SHP77 treated with DMSO at 0.1 percent for 48 hours (cell line): ENCODE measurements around the gene CREB3L2.
A peak's percentile ranks its signal among the peaks of the same experiment; 100 is the strongest.
"Not testable (repeated sequence)": the region's sequence is repeated elsewhere in the genome, so short reads cannot be mapped to it uniquely, and the experiment has no call there.

Experiments used
- DNase-seq: peaks from one replicate; lab custom pipeline; 2025; lab: John Stamatoyannopoulos, UW

The CREB3L2 gene, protein sequence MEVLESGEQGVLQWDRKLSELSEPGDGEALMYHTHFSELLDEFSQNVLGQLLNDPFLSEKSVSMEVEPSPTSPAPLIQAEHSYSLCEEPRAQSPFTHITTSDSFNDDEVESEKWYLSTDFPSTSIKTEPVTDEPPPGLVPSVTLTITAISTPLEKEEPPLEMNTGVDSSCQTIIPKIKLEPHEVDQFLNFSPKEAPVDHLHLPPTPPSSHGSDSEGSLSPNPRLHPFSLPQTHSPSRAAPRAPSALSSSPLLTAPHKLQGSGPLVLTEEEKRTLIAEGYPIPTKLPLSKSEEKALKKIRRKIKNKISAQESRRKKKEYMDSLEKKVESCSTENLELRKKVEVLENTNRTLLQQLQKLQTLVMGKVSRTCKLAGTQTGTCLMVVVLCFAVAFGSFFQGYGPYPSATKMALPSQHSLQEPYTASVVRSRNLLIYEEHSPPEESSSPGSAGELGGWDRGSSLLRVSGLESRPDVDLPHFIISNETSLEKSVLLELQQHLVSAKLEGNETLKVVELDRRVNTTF

GRCh38 chr7:138001529-138002095 is at the start of gene CREB3L2:
TSS of gene CREB3L2 (minus strand) at chr7:138002086. CDS start at chr7:138001705, 381 bp downstream.
- DNase-seq: peak; percentile 27

DNA sequence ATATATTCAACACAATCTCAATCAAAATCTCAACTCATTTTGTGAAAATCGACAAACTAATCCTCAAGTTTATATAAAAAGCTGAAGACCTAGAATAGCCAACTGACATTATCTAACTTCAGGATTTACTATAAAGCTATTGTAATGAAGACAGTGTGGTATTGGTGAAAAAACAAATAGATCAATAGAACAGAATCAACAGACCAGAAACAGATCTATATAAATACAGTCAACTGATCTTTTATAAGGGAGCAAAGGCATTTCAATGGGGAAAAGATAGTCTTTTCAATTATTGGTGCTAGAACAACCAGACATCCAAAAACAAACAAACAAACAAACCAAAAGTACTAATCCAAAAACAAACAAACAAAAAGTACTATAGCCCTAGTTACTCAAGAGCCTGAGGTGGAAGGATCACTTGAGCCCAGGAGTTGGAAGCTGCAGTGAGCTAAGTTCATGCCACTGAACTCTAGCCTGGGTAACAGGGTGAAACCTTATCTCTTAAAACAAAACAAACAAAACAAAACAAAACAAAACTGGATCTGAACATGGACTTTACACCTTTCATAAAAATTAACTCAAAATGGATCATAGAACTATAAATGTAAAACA is 47.7 kb upstream of the CREB3L2 start:
- no peak for DNase-seq

DNA sequence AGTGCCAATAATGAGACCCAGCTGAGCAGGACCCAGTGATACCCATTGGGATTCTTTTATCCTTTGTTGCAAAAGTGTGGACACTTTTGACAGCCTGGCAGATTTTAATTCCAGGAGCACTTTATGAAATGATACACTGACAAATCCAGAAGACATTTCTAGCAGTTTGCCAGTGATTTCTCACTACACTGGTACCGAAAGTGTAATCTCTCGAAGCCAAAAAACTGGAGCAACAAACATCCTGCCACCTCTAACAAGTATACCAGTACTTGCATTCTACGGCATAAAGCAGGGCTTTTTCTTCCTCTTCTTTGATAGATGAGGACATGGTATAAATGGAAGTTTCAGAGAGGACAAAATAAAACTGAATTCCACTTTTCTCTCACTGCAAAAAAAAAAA is 46.0 kb upstream of the CREB3L2 start:
- DNase-seq: no peak

GRCh38 chr7:138044897-138045296 is 43.0 kb upstream of the CREB3L2 start:
- DNase-seq: no peak

GRCh38 chr7:138040063-138040462 is 38.2 kb upstream of the CREB3L2 start:
- DNase-seq: not testable (repeated sequence)

DNA sequence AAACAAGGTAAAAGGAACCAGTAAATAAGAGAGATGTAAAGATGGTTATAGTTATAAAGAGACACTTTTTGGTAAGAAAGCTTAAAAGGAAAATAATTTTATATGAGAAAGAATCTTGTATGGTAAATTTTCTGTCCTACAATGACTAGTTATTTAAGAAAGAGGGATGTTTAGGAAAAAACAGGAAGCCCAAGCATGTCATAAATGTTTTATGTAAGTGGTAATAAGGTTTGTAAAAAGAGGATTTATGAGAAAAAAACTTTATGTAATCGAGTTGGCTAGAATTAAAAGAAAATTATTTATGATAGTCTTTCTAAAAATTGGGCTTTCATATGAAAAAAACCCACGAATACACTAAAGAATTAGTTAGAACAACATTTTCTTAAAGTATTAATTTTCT is 34.2 kb upstream of the CREB3L2 start:
- no peak for DNase-seq

DNA sequence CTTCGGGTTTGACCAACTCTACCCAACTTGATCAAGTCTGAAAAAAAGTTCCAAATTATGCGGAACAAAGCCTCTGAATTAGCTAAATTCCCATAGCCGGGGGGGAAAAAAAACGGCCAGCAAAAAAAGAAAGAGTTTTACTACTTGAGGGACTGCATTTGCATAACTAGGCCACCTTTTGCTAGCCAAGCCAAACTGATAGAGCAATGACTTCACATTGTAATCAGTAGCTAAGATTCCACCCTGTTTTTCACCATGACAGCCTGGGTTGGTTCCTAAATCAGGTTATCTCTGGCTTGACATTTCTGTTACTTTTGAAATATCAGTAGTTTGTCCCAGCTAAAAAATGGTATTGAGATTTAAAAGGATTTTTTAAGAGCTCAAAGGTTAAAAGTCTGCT is 31.4 kb upstream of the CREB3L2 start:
- no peak for DNase-seq

DNA sequence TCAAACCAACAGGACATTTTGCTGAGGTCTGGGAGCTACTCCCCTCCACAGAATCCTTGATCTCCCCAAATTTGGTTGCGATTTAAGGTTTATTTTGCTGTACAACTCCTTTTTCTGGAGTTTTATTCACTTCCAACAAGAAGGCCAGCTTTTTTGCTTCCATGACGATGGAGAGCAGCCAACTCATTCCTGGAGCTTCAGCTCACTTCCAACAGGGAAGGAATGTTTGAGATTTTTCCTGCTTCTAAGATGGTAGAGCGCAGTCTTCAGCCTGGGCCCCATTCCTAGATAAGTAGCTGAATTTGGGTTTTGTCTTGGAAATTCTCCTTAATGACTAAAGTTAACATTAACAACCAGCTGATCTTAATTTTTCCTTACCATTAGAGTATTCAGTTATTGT is 30.9 kb upstream of the CREB3L2 start:
- no peak for DNase-seq

- no peak for DNase-seq
Measured at GRCh38 chr7:138032186-138032585, 30.3 kb upstream of the CREB3L2 start.

DNA sequence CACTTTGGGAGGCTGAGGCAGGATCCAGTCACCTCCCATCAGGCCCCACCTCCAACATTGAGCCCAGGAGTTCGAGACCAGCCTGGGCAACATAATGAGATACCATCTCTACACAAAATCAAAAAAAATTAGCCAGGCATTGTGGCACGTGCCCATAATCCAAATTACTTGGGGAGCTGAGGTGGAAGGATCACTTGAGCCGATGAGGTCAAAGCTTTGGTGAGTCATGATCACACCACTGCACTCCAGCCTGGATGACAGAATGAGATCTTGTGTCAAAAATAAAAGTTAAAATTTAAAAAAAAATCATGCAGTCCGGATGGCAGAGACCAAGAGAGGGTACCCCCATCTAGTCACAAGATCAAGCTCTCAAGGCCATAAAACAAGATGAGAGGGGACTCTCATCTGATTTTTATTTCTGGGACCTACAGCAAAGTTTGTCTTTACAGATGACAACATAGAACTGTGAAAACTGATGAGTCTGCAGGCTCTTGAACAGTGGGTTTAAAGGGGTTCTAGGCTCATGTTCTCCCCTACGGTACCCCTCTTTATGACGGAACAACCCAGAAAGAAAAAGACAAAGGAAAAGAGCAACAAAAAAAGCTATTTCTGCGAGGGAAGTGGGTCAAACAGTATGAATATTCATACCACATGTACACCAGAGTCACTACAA is 28.9 kb upstream of the CREB3L2 start:
- DNase-seq: no peak

DNA sequence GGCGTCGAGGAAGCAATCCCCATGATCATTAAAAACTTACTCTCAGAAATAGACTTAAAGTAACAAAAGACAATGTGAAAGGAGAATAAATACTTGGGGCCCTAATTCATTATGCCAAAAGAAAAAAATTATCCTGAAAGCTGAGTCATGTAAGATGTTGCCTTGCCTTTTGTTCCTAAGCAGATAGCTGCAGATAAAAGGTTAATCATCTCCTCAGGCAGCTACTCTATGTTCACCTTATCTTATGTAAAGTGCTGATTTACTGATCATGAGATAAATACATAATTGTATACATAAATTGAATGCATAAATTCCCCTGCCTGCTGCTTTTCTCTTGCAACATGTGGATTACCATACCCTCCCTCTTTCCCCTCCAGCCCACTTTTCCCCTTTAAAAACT is 28.1 kb upstream of the CREB3L2 start:
- DNase-seq: no peak

DNA sequence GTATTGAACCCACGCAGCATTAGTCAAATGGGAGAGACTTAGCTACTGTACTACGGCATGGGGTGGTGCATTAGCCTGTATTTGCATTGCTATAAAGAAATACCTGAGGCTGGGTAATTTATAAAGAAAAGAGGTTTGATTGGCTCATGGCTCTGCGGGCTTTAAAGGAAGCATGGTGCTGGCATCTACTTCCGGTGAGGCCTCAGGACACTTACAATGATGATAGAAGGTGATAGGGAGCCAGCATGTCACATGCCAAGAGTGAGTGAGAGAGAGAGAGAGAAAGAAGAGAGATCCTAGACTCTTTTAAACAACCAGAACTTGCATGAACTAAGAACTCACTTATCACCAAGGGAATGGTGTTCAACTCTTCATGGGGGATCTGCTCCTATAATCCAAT is 27.2 kb upstream of the CREB3L2 start:
- no peak for DNase-seq

DNA sequence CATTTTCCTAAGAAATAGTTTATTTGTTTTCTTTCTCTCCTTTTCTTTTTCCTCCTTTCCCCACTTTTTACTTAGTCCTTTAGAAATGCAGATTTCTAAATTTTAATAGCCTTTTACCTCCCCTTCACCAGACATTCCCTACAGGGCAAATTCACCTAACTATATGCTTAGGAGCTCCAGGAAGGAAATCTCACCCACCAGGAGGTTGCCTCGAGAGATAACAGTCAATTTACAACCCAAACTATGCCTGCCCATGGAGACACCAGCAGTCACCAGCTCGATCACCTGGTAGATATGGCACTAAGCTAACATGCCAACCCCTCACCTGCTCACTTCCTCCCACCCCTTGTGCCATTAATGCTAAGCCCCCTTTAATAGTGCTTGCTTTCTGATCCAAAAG is 25.2 kb upstream of the CREB3L2 start:
- no peak for DNase-seq

DNA sequence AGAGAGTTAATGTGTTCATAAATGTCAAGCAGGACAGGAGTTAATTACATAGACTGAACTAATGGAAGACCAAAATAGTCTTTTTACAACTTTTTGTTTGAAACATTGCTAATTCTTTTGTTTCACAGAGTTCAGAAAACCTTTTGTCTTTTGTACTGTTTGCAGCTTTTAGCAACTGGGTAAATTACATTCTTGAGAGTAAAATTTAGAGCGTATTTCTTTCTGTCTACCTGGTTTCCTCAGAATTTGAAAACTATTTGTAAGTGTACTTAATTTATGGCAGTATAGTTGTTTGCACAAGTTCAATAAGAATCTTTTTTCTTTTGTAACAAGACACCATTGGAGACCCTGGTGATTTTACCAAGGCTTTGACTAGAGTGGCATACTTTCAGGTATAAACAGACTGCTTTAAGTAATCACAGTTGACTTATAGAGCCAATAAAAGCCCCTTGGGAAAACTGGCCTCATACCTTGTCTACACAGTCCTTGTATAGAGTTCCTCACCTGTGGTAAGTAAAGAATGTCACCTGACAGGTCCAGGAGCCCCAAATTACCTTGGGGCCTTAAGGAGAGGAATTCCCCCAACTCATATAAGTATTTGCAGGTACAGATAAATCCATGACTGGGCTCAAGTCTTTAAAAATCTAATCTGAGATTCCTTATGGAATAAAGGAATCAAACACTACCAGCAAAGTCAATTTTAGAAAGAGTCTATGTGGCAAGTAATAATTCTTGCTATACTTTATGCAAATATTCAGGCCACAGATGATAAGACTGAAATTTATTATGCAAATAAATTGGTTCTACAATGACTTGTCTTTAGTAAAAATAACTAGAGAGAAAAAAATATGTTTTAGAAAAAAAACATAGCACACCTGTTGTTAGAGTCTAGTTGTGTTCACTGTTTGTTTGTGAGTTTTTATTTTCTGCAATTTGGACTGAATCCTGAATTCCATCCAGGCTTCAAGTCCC is 23.6 kb upstream of the CREB3L2 start:
- no peak for DNase-seq

- DNase-seq: no peak
Measured at GRCh38 chr7:138024765-138025164, 22.9 kb upstream of the CREB3L2 start.

DNA sequence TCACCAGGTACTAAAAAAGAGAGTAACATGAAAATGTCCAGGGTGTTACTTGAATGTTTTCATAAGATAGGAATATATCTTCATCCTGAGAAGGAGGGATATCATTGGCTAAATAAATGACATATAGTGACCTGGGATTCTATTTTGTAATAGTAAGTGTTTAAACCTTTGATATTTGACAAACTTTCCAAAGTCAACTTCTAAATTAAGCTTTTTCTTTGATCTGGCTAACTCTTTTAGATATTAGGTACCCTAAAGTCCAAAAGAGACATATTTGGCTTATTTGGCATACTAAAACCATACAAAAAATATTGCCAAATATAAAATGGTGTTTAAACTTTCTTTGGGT is 22.4 kb upstream of the CREB3L2 start:
- DNase-seq: no peak

DNA sequence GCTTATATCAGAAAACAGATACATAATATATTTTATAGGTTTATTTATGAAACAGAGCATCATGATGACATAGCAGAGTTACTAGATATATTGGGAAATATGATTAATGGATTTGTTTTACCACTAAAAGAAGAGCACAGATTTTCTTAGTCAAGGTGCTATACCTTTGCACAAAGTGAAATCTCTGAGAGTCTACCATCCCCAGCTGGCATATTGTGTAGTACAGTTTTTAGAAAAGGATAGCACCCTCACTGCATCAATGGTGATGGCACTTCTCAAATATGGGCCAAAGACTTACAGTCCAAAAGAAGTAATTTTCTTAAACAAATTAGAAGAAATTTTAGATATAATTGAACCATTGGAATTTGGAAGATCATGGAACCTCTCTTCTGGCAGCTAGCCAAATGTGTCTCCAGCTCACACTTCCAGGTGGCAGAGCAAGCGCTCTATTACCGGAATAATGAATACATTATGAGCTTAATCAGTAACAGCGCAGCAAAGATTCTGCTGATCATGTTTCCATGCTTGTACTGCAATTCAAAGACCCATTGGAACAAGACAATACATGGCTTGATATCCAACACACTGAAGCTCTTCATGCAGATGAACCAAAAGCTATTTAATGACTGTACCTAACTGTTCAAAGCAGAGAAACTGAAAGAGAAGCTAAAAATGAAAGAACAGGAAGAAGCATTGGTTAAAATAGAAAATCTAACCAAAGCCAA is 21.9 kb upstream of the CREB3L2 start:
- no peak for DNase-seq

DNA sequence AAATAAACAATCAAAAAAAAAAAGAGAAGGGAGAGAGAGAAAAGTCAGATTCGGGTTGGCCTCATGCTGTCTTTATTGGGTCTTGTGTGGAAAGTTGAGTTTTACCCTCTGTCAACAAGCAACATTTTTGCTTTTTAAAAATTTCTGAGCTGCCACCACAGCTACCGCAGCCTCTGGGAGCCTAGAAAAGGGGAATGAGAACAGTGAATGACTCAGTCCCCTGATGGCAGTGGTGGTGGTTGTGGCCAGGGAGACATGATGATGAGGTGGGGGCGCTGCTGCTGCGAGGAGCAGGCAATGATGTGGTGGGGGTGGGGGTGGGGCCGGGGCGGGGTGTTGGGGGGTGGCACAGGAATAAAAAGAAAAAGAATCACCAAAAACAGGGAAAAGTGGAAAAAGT is 20.0 kb upstream of the CREB3L2 start:
- no peak for DNase-seq

GRCh38 chr7:138017992-138018391 is 16.1 kb upstream of the CREB3L2 start:
- no peak for DNase-seq

DNA sequence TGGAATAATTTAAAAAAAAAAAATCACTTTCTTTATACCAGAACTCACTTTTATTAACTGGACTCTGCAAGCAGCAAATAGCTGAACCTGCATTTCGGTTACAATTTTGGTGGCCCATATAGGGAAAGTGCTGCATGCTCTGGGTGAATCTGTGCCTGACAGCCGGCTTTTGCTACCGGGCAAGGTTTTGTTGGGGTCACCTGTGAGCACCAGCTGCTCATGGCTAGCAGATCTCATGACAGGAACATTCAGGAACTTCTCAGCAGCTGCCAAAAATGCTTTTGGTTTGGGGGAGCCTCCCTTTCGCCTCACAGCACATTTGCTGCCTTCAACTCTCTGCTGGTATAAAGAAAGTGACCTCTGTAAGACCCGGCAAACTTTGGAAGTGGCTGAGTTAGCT is 13.2 kb upstream of the CREB3L2 start:
- no peak for DNase-seq

DNA sequence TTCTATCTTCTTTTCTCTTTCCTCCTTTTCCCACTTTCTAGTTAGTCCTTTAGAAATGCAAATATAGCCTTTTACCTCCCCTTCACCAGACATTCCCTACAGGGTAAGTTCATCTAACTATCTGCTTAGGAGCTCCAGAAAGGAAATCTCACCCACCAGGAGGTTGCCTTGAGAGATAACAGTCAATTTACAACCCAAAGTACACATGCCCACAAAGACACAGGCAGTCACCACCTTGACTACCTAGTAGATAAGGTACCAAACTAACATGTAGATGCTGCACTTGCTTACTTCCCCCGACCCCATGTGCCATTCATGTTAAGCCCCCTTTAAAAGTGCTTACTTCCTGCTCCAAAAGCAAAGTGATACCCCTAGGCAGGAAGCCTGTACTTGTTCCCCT is 12.8 kb upstream of the CREB3L2 start:
- no peak for DNase-seq
